Endodermal cell (in vitro differentiated cells): ENCODE data around the gene SELENON. TPM values are rescaled to one million over a fixed set of nuclear protein-coding genes. Genes with fewer than 3 reads are reported as not detected.

ENCODE experiments used
- DNase-seq: peaks from one replicate; pipeline ENCODE4 v3.0.0-alpha.2; 2017
- H3K27ac ChIP-seq: 2 replicates; pipeline ENCODE4 v1.5.1; 2013; ENCODE audit warnings: mild to moderate bottlenecking, low read depth, low read length, moderate library complexity
- H3K27me3 ChIP-seq: 2 replicates; pipeline ENCODE4 v1.6.1; 2013; ENCODE audit warnings: mild to moderate bottlenecking, low read length, moderate library complexity; ENCODE audit not compliant: insufficient read depth, control insufficient read depth, poor library complexity, severe bottlenecking
- H3K36me3 ChIP-seq: 2 replicates; pipeline ENCODE4 v1.7.0; 2013; ENCODE audit warnings: mild to moderate bottlenecking, low read length, moderate library complexity; ENCODE audit not compliant: control insufficient read depth, insufficient read depth
- H3K4me1 ChIP-seq: one replicate; pipeline ENCODE4 v1.7.0; 2013; ENCODE audit warnings: low read length; ENCODE audit not compliant: control insufficient read depth, insufficient read depth
- H3K4me3 ChIP-seq: 2 replicates; pipeline ENCODE4 v1.5.1; 2013; ENCODE audit warnings: mild to moderate bottlenecking, low read length, moderate library complexity
- H3K9ac ChIP-seq: 2 replicates; pipeline ENCODE4 v1.6.1; 2013; ENCODE audit warnings: mild to moderate bottlenecking, low read length, moderate library complexity; ENCODE audit not compliant: poor library complexity, severe bottlenecking; ENCODE audit errors: extremely low read depth
- H3K9me3 ChIP-seq: 2 replicates; pipeline ENCODE4 v1.6.1; 2013; ENCODE audit warnings: mild to moderate bottlenecking, low read length, moderate library complexity; ENCODE audit not compliant: control insufficient read depth
- H3K27ac Mint-ChIP-seq: 2 replicates; pipeline ENCODE4 v1.8.0; 2020; ENCODE audit warnings: mixed read lengths
- H3K27me3 Mint-ChIP-seq: 2 replicates; pipeline ENCODE4 v1.8.0; 2021; ENCODE audit warnings: mild to moderate bottlenecking, mixed read lengths; ENCODE audit not compliant: insufficient read depth
- H3K36me3 Mint-ChIP-seq: 2 replicates; pipeline ENCODE4 v1.8.0; 2020; ENCODE audit warnings: low read depth, mixed read lengths
- H3K4me1 Mint-ChIP-seq: 2 replicates; pipeline ENCODE4 v1.8.0; 2020; ENCODE audit warnings: mixed read lengths
- H3K4me3 Mint-ChIP-seq: 2 replicates; pipeline ENCODE4 v1.8.0; 2020; ENCODE audit warnings: mild to moderate bottlenecking, moderate library complexity, mixed read lengths
- H3K9me3 Mint-ChIP-seq: 2 replicates; pipeline ENCODE4 v1.8.0; 2020; ENCODE audit warnings: mild to moderate bottlenecking, mixed read lengths
- WGBS, 2 experiments: methylation state at CpG; one replicate each; pipeline versions ENCODE4 v1.1.5 to v1.1.7; 2013; ENCODE audit warnings: missing lambda C conversion rate in 2 of 2, mixed read lengths in 1 of 2; ENCODE audit not compliant: insufficient coverage in 1 of 2, insufficient read length in 1 of 2; 5-methylcytosine and 5-hydroxymethylcytosine counted together
- total RNA-seq, 2 donors: library from RNA; stranded (reverse); fragmentation: NEBNext Ultra II Directional in 1 of 2; extraction: Animal tissue kit (Norgen Biotek cat#: 25700) in 1 of 2; gene quantifications; 2 replicates in 1 of 2; 3 replicates in 1 of 2; pipeline ENCODE4 v1.2.1, GENCODE V29; 2021
- TF ChIP-seq, protein P1 (sequence below): fragments of 200-600 bp; sonication (generic); conservative IDR thresholded peaks from 2 replicates; pipeline ENCODE4 v1.5.0; 2021; ENCODE audit warnings: antibody characterized with exemption, mild to moderate bottlenecking

Gene SELENON
- total RNA-seq, 2 donors from 2014 or later = 91.2 to 93.3 TPM

DNA sequence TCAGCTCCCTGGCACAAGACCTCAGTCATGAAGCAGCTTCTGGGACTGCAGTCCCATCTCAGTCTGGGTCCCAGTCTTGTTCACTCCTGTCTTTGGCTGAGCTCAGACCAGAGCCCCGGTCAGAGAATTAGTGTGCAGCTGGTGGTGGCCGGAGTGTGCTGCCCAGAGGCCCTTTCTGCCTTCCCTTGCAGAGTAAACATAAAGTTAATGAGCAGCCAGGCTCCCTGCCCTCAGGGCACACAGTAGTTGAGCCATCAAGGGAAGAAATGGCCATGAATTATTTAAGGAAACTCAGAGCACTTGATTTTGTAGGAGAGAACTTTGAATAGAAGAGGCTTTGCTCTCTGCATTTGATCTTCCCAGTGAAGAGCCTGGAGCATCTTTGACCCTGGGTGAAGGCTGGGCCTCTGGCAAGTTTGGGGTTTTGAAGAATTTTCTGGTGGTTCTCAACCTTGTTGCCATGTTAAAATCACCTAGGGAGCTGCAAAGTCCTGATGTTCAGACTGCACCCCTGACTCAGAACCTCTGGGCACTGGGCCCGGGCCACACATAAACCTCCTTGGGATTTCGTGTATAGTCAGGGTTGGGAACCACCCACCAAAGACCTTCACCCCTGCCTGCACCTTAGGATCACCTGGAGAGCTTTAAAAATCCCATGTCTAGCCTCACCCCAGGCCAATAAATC lies 26.4 kb upstream of the SELENON start:
- H3K36me3 ChIP-seq = no peaks in the 10 kb centered on the region
- H3K9me3 Mint-ChIP-seq = no peaks in the 10 kb centered on the region
- no peaks in the 10 kb centered on the region for H3K36me3 Mint-ChIP-seq
- DNase-seq = no peak
- TF ChIP-seq, protein P1, sequence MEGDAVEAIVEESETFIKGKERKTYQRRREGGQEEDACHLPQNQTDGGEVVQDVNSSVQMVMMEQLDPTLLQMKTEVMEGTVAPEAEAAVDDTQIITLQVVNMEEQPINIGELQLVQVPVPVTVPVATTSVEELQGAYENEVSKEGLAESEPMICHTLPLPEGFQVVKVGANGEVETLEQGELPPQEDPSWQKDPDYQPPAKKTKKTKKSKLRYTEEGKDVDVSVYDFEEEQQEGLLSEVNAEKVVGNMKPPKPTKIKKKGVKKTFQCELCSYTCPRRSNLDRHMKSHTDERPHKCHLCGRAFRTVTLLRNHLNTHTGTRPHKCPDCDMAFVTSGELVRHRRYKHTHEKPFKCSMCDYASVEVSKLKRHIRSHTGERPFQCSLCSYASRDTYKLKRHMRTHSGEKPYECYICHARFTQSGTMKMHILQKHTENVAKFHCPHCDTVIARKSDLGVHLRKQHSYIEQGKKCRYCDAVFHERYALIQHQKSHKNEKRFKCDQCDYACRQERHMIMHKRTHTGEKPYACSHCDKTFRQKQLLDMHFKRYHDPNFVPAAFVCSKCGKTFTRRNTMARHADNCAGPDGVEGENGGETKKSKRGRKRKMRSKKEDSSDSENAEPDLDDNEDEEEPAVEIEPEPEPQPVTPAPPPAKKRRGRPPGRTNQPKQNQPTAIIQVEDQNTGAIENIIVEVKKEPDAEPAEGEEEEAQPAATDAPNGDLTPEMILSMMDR = no peak
- H3K9me3 ChIP-seq = no peaks in the 10 kb centered on the region
- H3K4me3 ChIP-seq = no peak overlapping the region
- H3K27me3 ChIP-seq = no peaks in the 10 kb centered on the region
- H3K27ac ChIP-seq = peak overlapping the region; percentile 9
- no peaks in the 10 kb centered on the region for H3K27me3 Mint-ChIP-seq
- H3K4me1 Mint-ChIP-seq = peaks cover 43% of the 10 kb centered on the region
- H3K9ac ChIP-seq = no peak overlapping the region
- H3K4me3 Mint-ChIP-seq = peak overlapping the region; percentile 13
- H3K4me1 ChIP-seq = peaks cover 9% of the 10 kb centered on the region
- WGBS, 2 experiments = 84 to 100% methylated on average over 2 to 4 of the region's 4 CpGs
- H3K27ac Mint-ChIP-seq = peak overlapping the region; percentile 49

DNA sequence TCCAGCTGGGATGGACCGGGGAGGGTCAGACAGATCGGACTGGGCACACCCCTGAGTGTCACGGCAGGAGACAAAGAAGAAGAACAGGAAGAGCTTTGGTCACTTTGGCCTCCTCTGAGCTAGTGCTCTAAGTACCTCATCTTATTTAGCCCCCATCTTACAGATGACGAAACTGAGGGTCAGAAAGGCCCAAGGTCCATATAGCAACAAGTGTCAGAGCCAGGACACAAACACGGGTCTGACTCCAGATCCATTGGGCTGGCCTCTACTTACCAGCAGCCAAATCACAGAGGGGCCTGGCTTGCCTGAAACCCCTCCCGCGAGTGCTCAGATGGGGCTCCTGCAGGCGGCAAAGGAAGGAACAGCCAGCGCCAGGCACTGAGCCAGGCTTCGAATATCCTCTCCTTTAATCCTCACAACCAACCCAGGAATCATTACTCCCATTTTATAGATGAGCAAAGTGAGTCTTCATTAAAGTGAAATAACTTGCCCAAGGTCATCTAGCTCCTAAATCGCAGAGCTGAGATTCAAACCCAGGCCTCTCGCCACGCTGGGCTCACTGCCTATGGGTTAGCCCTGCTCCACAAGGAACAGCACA lies 25.7 kb upstream of the SELENON start:
- 89 to 95% methylated on average over 8 to 13 of the region's 13 CpGs for WGBS, 2 experiments
- peak overlapping the region; percentile 49 for H3K27ac Mint-ChIP-seq
- no peaks in the 10 kb centered on the region for H3K36me3 Mint-ChIP-seq
- H3K4me1 Mint-ChIP-seq = peaks cover 45% of the 10 kb centered on the region
- Histone ChIP-seq H3K27ac (no peak overlapping the region), H3K27me3 (no peaks in the 10 kb centered on the region), H3K9ac (no peak overlapping the region), H3K9me3 (no peaks in the 10 kb centered on the region), H3K4me1 (peaks cover 9% of the 10 kb centered on the region), H3K36me3 (no peaks in the 10 kb centered on the region), H3K4me3 (no peak overlapping the region)
- no peak for DNase-seq
- TF ChIP-seq, protein P1 = no peak
- H3K9me3 Mint-ChIP-seq = no peaks in the 10 kb centered on the region
- no peak overlapping the region for H3K4me3 Mint-ChIP-seq
- H3K27me3 Mint-ChIP-seq = no peaks in the 10 kb centered on the region

DNA sequence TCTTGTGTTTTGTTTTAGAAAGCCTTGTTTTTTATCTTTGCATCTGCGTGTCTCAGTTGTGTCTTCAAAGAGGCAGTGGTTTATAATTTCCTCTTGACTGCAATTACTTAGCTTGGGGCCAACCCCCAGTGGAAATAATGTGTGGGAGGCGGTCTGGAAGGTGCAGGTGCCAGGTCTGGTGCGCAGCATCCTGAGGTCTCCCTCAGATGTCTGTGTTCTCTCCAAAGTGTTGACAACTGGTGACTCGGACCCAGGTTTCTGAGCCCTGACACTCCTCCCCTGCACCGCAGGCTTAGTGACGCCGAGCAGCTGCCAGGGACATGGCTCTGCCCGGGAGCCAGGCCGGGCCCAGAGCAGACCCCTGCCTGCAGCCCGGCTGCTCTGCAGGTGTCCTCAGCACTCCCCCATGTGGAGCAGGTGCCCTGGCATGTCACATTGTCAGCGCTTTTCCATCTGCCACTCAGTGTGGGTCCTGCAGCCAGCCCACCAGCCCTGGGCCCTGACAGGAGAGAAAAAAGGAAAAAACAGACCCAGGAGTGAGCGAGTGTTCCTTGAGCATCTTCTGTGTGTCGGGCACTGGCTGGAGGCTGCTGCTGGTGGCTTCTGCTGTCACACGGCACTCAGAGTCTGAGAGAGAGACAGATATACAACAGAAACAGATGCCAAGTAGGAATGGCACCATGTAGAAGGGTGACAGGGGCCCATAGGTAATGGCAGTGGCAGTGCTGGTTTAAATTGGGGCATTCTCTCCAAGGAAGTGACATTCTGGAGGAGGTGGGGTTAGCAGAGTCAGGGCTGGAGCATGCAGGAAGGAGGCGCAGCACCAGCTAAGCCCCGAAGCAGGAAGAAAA lies 24.8 kb upstream of the SELENON start:
- H3K27ac Mint-ChIP-seq = peak overlapping the region; percentile 2

More for the DNA sequence above, 24.8 kb upstream of the SELENON start:
- H3K9me3 ChIP-seq = no peaks in the 10 kb centered on the region
- TF ChIP-seq, protein P1 = no peak
- DNase-seq = no peak
- H3K27ac ChIP-seq = peak overlapping the region; percentile 62
- no peaks in the 10 kb centered on the region for H3K27me3 Mint-ChIP-seq
- 80 to 88% methylated on average over 12 to 16 of the region's 16 CpGs for WGBS, 2 experiments
- H3K36me3 Mint-ChIP-seq = no peaks in the 10 kb centered on the region
- peaks cover 53% of the 10 kb centered on the region for H3K4me1 Mint-ChIP-seq
- H3K36me3 ChIP-seq = no peaks in the 10 kb centered on the region
- H3K4me3 ChIP-seq = no peak overlapping the region
- no peak overlapping the region for H3K4me3 Mint-ChIP-seq
- no peaks in the 10 kb centered on the region for H3K27me3 ChIP-seq
- H3K9ac ChIP-seq = no peak overlapping the region
- peaks cover 9% of the 10 kb centered on the region for H3K4me1 ChIP-seq
- H3K9me3 Mint-ChIP-seq = no peaks in the 10 kb centered on the region
